ENCODE measurements around the gene NUMA1. TPM values are rescaled to one million over a fixed set of nuclear protein-coding genes. Genes with fewer than 3 reads are reported as not detected.

NUMA1 gene
- total and polyA plus RNA-seq, 12 donors: 54.1 to 159 (median 83.4) TPM

- peaks cover 0 to 51% (median 0%) of the 10 kb centered on the region in 9 donors for H3K36me3 ChIP-seq
- intact Hi-C loops (cut with DNase I): no loop called here
- H3K27me3 ChIP-seq: no peaks in the 10 kb centered on the region
- no peak for DNase-seq
- peak overlapping the region in 7 of 10 donors; percentile 5 to 87 (median 51) for H3K27ac ChIP-seq
- H3K9me3 ChIP-seq: no peaks in the 10 kb centered on the region
- TF ChIP-seq CTCF (IDR thresholded peaks at IDR 0.05): no peak
- H3K4me1 ChIP-seq: peaks cover 6 to 63% (median 46%) of the 10 kb centered on the region in 9 donors
- ATAC-seq: no peak
- H3K4me3 ChIP-seq: no peak overlapping the region
Observed at GRCh38 chr11:72067266-72067665, 13.1 kb downstream of the NUMA1 start.

GRCh38 chr11:72066855-72067254, 13.5 kb downstream of the NUMA1 start:
- TF ChIP-seq CTCF (IDR thresholded peaks at IDR 0.05): no peak
- DNase-seq (no peak), ATAC-seq (no peak)
- Histone ChIP-seq H3K9me3 (no peaks in the 10 kb centered on the region), H3K36me3 (peaks cover 0 to 55% (median 0%) of the 10 kb centered on the region in 9 donors), H3K4me1 (peaks cover 6 to 59% (median 42%) of the 10 kb centered on the region in 9 donors), H3K27me3 (no peaks in the 10 kb centered on the region), H3K27ac (peak overlapping the region in 8 of 10 donors; percentile 5 to 87 (median 45)), H3K4me3 (no peak overlapping the region)
- intact Hi-C loops (cut with DNase I): no loop called here

- no peak overlapping the region for H3K4me3 ChIP-seq
- H3K9me3 ChIP-seq: no peaks in the 10 kb centered on the region
- 88 to 91% methylated on average over 5 of the region's 5 CpGs for WGBS, 2 donors
- DNase-seq: no peak
- no peak for ATAC-seq
- no peak overlapping the region for H3K27ac ChIP-seq
- H3K27me3 ChIP-seq: no peaks in the 10 kb centered on the region
- intact Hi-C loops (cut with DNase I): no loop called here
- H3K4me1 ChIP-seq: peaks cover 0 to 19% (median 13%) of the 10 kb centered on the region in 9 donors
- peaks cover 0 to 56% (median 0%) of the 10 kb centered on the region in 9 donors for H3K36me3 ChIP-seq
- TF ChIP-seq CTCF (IDR thresholded peaks at IDR 0.05): no peak
Observed at GRCh38 chr11:72061739-72062396, 18.5 kb downstream of the NUMA1 start.

- no peak for TF ChIP-seq CTCF (IDR thresholded peaks at IDR 0.05)
- peak in 1 of 8 donors; percentile 67 for ATAC-seq
- Histone ChIP-seq H3K4me1 (peaks cover 0 to 12% (median 4%) of the 10 kb centered on the region in 9 donors), H3K4me3 (no peak overlapping the region), H3K27me3 (no peaks in the 10 kb centered on the region), H3K36me3 (peaks cover 0 to 44% (median 0%) of the 10 kb centered on the region in 9 donors), H3K9me3 (no peaks in the 10 kb centered on the region), H3K27ac (no peak overlapping the region)
- 64% methylated on average over 3 of the region's 3 CpGs for WGBS, 2 donors
- no peak for DNase-seq
- intact Hi-C loops (cut with DNase I): no loop called here
Observed at GRCh38 chr11:72058416-72059034, 21.8 kb downstream of the NUMA1 start.

Data from heart right ventricle (tissue), 16 donors.